Right lobe of liver (tissue), 4 donors: ENCODE data around the gene MRPL3.

Source experiments
- POLR2A ChIP-seq: fragments of 450-650 bp; IDR thresholded peaks from one replicate; pipeline ENCODE4 v1.6.1; 2017; ENCODE audit warnings: antibody characterized with exemption, mild to moderate bottlenecking
- TF ChIP-seq, protein P1 (sequence below), 4 donors: fragments of 200-600 bp in 3 of 4; fragments of 450-650 bp in 1 of 4; IDR thresholded peaks; one replicate each; pipeline versions ENCODE4 v1.5.1 to v1.8.0; 2016 to 2022; ENCODE audit warnings: antibody characterized with exemption in 4 of 4, mild to moderate bottlenecking in 2 of 4
- donor health status: DM: no; HTN: no; CAD: no.
- donor health status: DM: no; HTN: no; CAD: no.
- donor health status: DM: no; HTN: yes; CAD: no.

DNA sequence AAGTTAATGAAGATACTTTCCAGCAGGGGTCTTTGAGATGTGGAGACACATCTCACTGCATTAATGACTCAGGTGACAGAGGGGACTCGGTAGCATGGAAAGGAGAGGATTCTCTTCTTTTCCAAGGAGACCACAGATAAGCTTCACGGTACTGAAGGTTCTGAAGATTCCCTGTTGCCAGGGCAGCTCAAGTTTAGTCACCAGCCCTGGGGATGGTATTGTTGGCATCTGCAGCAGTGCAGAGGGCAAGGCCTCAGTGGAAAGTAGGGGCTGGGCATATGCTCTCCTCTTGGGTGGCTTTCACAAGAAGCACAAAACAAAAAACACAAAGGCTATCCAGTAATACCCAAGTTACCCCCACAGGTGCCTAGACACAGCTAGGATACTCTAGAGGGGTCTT is 38.0 kb upstream of the MRPL3 start:
- TF ChIP-seq, protein P1, sequence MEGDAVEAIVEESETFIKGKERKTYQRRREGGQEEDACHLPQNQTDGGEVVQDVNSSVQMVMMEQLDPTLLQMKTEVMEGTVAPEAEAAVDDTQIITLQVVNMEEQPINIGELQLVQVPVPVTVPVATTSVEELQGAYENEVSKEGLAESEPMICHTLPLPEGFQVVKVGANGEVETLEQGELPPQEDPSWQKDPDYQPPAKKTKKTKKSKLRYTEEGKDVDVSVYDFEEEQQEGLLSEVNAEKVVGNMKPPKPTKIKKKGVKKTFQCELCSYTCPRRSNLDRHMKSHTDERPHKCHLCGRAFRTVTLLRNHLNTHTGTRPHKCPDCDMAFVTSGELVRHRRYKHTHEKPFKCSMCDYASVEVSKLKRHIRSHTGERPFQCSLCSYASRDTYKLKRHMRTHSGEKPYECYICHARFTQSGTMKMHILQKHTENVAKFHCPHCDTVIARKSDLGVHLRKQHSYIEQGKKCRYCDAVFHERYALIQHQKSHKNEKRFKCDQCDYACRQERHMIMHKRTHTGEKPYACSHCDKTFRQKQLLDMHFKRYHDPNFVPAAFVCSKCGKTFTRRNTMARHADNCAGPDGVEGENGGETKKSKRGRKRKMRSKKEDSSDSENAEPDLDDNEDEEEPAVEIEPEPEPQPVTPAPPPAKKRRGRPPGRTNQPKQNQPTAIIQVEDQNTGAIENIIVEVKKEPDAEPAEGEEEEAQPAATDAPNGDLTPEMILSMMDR (IDR thresholded peaks at IDR 0.05): no peak
- no peak for TF ChIP-seq POLR2A
